Liver (tissue), 3 donors: Measurements from ENCODE around the gene PPIA.
"Not testable (repeated sequence)": the region's sequence is repeated elsewhere in the genome, so short reads cannot be mapped to it uniquely, and the experiment has no call there.

Experiments used
- ATF3 ChIP-seq: IDR thresholded peaks from 2 replicates; pipeline ENCODE4 v1.6.1; 2016; ENCODE audit warnings: antibody characterized with exemption
- CTCF ChIP-seq: fragments of 150-350 bp; IDR thresholded peaks from 2 replicates; pipeline ENCODE4 v1.5.1; 2017; ENCODE audit warnings: improper control_type of control experiment, low read depth, low read length; ENCODE audit not compliant: missing input control
- FOXA1 ChIP-seq: IDR thresholded peaks from 2 replicates; pipeline ENCODE4 v1.6.1; 2016; ENCODE audit warnings: antibody characterized with exemption
- GABPA ChIP-seq, 2 donors: IDR thresholded peaks in 1 of 2; conservative IDR thresholded peaks in 1 of 2; 2 replicates each; pipeline ENCODE4 v1.6.1; 2016; ENCODE audit warnings: antibody characterized with exemption in 2 of 2, mild to moderate bottlenecking in 1 of 2, moderate library complexity in 1 of 2
- JUND ChIP-seq, 2 donors: IDR thresholded peaks; 2 replicates each; pipeline ENCODE4 v1.6.1; 2016; ENCODE audit warnings: antibody characterized with exemption in 2 of 2
- MAX ChIP-seq: IDR thresholded peaks from 2 replicates; pipeline ENCODE4 v1.6.1; 2016; ENCODE audit warnings: antibody characterized with exemption
- REST ChIP-seq: IDR thresholded peaks from 2 replicates; pipeline ENCODE4 v1.6.1; 2016; ENCODE audit warnings: antibody characterized with exemption, mild to moderate bottlenecking
- RXRA ChIP-seq, 2 donors: IDR thresholded peaks; 2 replicates each; pipeline ENCODE4 v1.6.1; 2017 to 2018; ENCODE audit warnings: antibody characterized with exemption in 2 of 2, mild to moderate bottlenecking in 1 of 2
- SP1 ChIP-seq: IDR thresholded peaks from 2 replicates; pipeline ENCODE4 v1.6.1; 2018; ENCODE audit warnings: antibody characterized with exemption, mild to moderate bottlenecking
- YY1 ChIP-seq: IDR thresholded peaks from 2 replicates; pipeline ENCODE4 v1.6.1; 2016; ENCODE audit warnings: antibody characterized with exemption, mild to moderate bottlenecking
- ZBTB33 ChIP-seq: IDR thresholded peaks from 2 replicates; pipeline ENCODE4 v1.6.1; 2016; ENCODE audit warnings: antibody characterized with exemption
- donor health status: healthy.
- donor health status: healthy.

- TF ChIP-seq CTCF; GABPA (IDR thresholded peaks at IDR 0.05 in 1 of 2, conservative IDR thresholded peaks at IDR 0.05 in 1 of 2); MAX; SP1; ATF3; RXRA (IDR thresholded peaks at IDR 0.05); REST; YY1; FOXA1; JUND (IDR thresholded peaks at IDR 0.05); ZBTB33: not testable (repeated sequence)
Measured at GRCh38 chr7:44785218-44785617, 11.3 kb upstream of the PPIA start.
